ENCODE results near the gene MSANTD1. TPM values are rescaled to one million over a fixed set of nuclear protein-coding genes. Genes with fewer than 3 reads are reported as not detected.

The MSANTD1 gene
- total and polyA plus RNA-seq, 2 of the 8 experiments (the other 6 are each of a cell fraction or from before 2014, with no cell fraction given) = 0.23 to 0.45 TPM

DNA sequence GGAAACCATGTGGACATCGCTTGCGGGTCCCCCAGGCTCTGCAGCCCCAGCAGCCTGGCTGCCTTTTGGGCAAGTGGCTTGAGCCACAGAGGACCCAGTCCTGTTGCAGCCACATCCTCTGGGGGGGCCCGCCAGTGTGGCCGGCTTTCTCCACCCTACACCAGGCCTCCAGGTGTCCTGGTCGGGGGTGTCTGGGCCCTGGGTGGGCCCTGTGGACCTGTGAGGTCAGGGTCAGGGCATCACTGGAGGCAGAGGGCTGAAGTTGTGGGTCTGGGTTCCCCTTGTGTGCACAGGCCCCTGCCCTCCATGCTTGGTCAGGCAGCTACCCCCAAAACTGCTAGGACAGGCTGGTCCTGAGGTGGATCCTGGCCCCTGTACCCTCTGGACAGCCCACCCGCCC, 3.3 kb upstream of the MSANTD1 start:
- ChIA-PET POLR2A (ENCODE audit: partially characterized antibody) (no interaction called here), CTCF (ENCODE audit: partially characterized antibody) (interaction anchor here (1.6 to 1.8 kb wide), 2 partner anchors 85 to 235 kb away, joined by 5 to 7 read pairs; no protein-coding TSS in a partner anchor)

More for the DNA sequence above, 3.3 kb upstream of the MSANTD1 start:
- 83% methylated on average over 4 of the region's 6 CpGs; no CpG with 5 or more reads in 1 of the 2 experiments for WGBS, 2 experiments (ENCODE audit: extremely low coverage in 1 of 2, insufficient coverage in 1 of 2, insufficient read length in 1 of 2, insufficient replicate concordance in 2 of 2, low coverage in 1 of 2, low lambda C conversion rate in 2 of 2, missing lambda C conversion rate in 1 of 2)
- Histone ChIP-seq H3K4me1 (replicated peaks in 1 of 4; ENCODE audit: control insufficient read depth in 3 of 4, insufficient read depth in 4 of 4, low read length in 3 of 4) (peaks cover 0 to 9% (median 2%) of the 10 kb centered on the region in 4 experiments; a peak in 3 of 7 replicates), H3K4me2 (ENCODE audit: insufficient read depth in 1 of 2, low read depth in 2 of 2, low read length in 2 of 2) (no peak overlapping the region), H4K91ac (replicated peaks; ENCODE audit: insufficient read length, low read length) (no peak overlapping the region), H3K4me3 (ENCODE audit: extremely low read depth in 1 of 4, insufficient read depth in 2 of 4, low read depth in 3 of 4, low read length in 4 of 4) (no peak overlapping the region), H3K9ac (replicated peaks in 1 of 4; ENCODE audit: extremely low read depth in 1 of 4, low read depth in 3 of 4, low read length in 3 of 4) (no peak overlapping the region), H3K4ac (replicated peaks; ENCODE audit: insufficient read length, low read depth, low read length) (no peak overlapping the region), H3K18ac (ENCODE audit: extremely low read depth, low read length) (no peak overlapping the region), H3K23ac (ENCODE audit: insufficient read length) (no peak overlapping the region), H2BK15ac (ENCODE audit: low read length) (no peak overlapping the region), H2BK120ac (replicated peaks; ENCODE audit: low read depth, low read length) (no peak overlapping the region), H4K20me1 (replicated peaks in 1 of 2; ENCODE audit: control insufficient read depth in 1 of 2, insufficient read depth in 2 of 2, low read length in 2 of 2) (peaks cover 17 to 22% of the 10 kb centered on the region in 2 experiments), H2AFZ (ENCODE audit: low read length) (no peak overlapping the region), H3K56ac (replicated peaks; ENCODE audit: insufficient read length, low read depth, low read length) (no peak overlapping the region), H3K79me1 (ENCODE audit: low read depth, low read length) (no peaks in the 10 kb centered on the region), H4K8ac (ENCODE audit: extremely low read depth, insufficient read depth, low read length) (no peak overlapping the region), H3K9me3 (ENCODE audit: insufficient read depth in 2 of 2, low read depth in 1 of 2, low read length in 1 of 2) (no peaks in the 10 kb centered on the region), H4K5ac (ENCODE audit: insufficient read length, low read depth, low read length) (no peak overlapping the region), H3K27ac (ENCODE audit: low read depth, low read length) (no peak overlapping the region), H2BK12ac (ENCODE audit: low read depth, low read length) (no peak overlapping the region), H2BK5ac (ENCODE audit: low read depth, low read length) (no peak overlapping the region), H3K36me3 (ENCODE audit: control insufficient read depth in 2 of 4, insufficient read depth in 4 of 4, low read length in 3 of 4) (peaks cover 0 to 4% (median 2%) of the 10 kb centered on the region in 4 experiments; a peak in 1 of 8 replicates), H3K27me3 (replicated peaks in 1 of 4; ENCODE audit: control insufficient read depth in 3 of 4, extremely low read depth in 1 of 4, insufficient read depth in 3 of 4, low read length in 3 of 4) (peaks cover 0 to 2% (median 0%) of the 10 kb centered on the region in 4 experiments; a peak in 1 of 7 replicates), H2AK5ac (ENCODE audit: low read depth, low read length) (no peak overlapping the region), H3K79me2 (ENCODE audit: control insufficient read depth in 1 of 2, insufficient read depth in 2 of 2, low read length in 2 of 2) (no peaks in the 10 kb centered on the region), H3K23me2 (ENCODE audit: low read depth, low read length) (no peaks in the 10 kb centered on the region), H2BK20ac (ENCODE audit: low read length) (no peak overlapping the region), H3K14ac (ENCODE audit: insufficient read length) (no peak overlapping the region)
- FAIRE-seq = no peak
- DNase-seq (ENCODE audit: low read depth in 1 of 2, low spot score in 2 of 2) = no peak
- TF ChIP-seq BCL11A (IDR thresholded peaks at IDR 0.05; ENCODE audit: low read depth in 2 of 2, low read length in 2 of 2) (no peak), CBX5 (IDR thresholded peaks at IDR 0.05; ENCODE audit: low read depth, low read length) (no peak), SIX5 (IDR thresholded peaks at IDR 0.05; ENCODE audit: low read depth, low read length) (no peak), SRF (IDR thresholded peaks at IDR 0.05; ENCODE audit: low read depth, low read length) (no peak)
- TF ChIP-seq, protein P1, sequence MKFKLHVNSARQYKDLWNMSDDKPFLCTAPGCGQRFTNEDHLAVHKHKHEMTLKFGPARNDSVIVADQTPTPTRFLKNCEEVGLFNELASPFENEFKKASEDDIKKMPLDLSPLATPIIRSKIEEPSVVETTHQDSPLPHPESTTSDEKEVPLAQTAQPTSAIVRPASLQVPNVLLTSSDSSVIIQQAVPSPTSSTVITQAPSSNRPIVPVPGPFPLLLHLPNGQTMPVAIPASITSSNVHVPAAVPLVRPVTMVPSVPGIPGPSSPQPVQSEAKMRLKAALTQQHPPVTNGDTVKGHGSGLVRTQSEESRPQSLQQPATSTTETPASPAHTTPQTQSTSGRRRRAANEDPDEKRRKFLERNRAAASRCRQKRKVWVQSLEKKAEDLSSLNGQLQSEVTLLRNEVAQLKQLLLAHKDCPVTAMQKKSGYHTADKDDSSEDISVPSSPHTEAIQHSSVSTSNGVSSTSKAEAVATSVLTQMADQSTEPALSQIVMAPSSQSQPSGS (IDR thresholded peaks at IDR 0.05; ENCODE audit: low read length) = no peak

Data from H1 (cell line).